Ishikawa (cell line): ENCODE data around the gene DDHD1.

Source experiments
- CEBPB ChIP-seq: IDR thresholded peaks from 2 replicates; pipeline ENCODE4 v1.6.1; 2012
- CREB1 ChIP-seq: IDR thresholded peaks from 2 replicates; pipeline ENCODE4 v1.6.1; 2012; ENCODE audit warnings: low read depth
- EP300 ChIP-seq: IDR thresholded peaks from 2 replicates; pipeline ENCODE4 v1.6.1; 2012; ENCODE audit warnings: borderline replicate concordance
- FOXM1 ChIP-seq: IDR thresholded peaks from 2 replicates; pipeline ENCODE4 v1.6.1; 2012; ENCODE audit warnings: low read depth, borderline replicate concordance
- MAX ChIP-seq: IDR thresholded peaks from 2 replicates; pipeline ENCODE4 v1.6.1; 2012
- RAD21 ChIP-seq: IDR thresholded peaks from 2 replicates; pipeline ENCODE4 v1.6.1; 2012; ENCODE audit warnings: low read depth
- REST ChIP-seq: IDR thresholded peaks from 2 replicates; pipeline ENCODE4 v1.6.1; 2012; ENCODE audit warnings: low read depth, mild to moderate bottlenecking
- TAF1 ChIP-seq: IDR thresholded peaks from 2 replicates; pipeline ENCODE4 v1.6.1; 2012; ENCODE audit warnings: low read depth, mild to moderate bottlenecking
- TCF12 ChIP-seq: IDR thresholded peaks from 2 replicates; pipeline ENCODE4 v1.6.1; 2012; ENCODE audit warnings: low read depth
- YY1 ChIP-seq: IDR thresholded peaks from 2 replicates; pipeline ENCODE4 v1.6.1; 2012; ENCODE audit warnings: low read depth

GRCh38 chr14:53047307-53048069, 105.6 kb downstream of the DDHD1 start:
- TF ChIP-seq RAD21, result no peak
- no peak for TF ChIP-seq REST
- TF ChIP-seq FOXM1, result no peak
- TF ChIP-seq MAX, result no peak
- no peak for TF ChIP-seq TCF12
- TF ChIP-seq CREB1, result no peak
- no peak for TF ChIP-seq CEBPB
- TF ChIP-seq YY1, result no peak
- no peak for TF ChIP-seq EP300
- no peak for TF ChIP-seq TAF1
